IMR-90 (cell line): ENCODE results near the gene SLC6A17. TPM values are rescaled to one million over a fixed set of nuclear protein-coding genes. Genes with fewer than 3 reads are reported as not detected.

Source experiments
- ATAC-seq: fragments of 200-7000 bp; cut with Tn5 transposase; 2 replicates; pipeline ENCODE4 v1.9.1; 2020; ENCODE audit warnings: low read depth, mild to moderate bottlenecking, moderate library complexity
- BruUV-seq: library from RNA; stranded (reverse); fragments of 400-500 nt; replicated peaks from 2 replicates; lab custom pipeline; 2021; lab: Mats Ljungman, UMichigan
- CTCF ChIA-PET: fragments of 300-600 bp; formaldehyde crosslinking; extraction: SDS; loops from one replicate; lab custom pipeline; 2021; ENCODE audit warnings: antibody characterized with exemption; lab: Yijun Ruan, JAX
- POLR2A ChIA-PET: fragments of 300-600 bp; sonication (Branson Sonifier 250); formaldehyde crosslinking; loops from one replicate; lab custom pipeline; 2022; ENCODE audit warnings: antibody characterized with exemption; ENCODE audit not compliant: unreplicated experiment; lab: Charles Lee
- DNase-seq: peaks from one replicate; pipeline ENCODE4 v3.0.0; 2013
- H2AFZ ChIP-seq: replicated peaks from 2 replicates; pipeline ENCODE3; 2013; ENCODE audit warnings: low read length, mild to moderate bottlenecking; ENCODE audit not compliant: poor library complexity
- H2AK5ac ChIP-seq: 2 replicates; pipeline ENCODE4 v1.6.1; 2013; ENCODE audit warnings: low read depth, low read length, inconsistent platforms
- H2AK9ac ChIP-seq: replicated peaks from 2 replicates; pipeline ENCODE3; 2013; ENCODE audit warnings: mild to moderate bottlenecking, low read depth, low read length, moderate library complexity; ENCODE audit not compliant: poor library complexity
- H2BK120ac ChIP-seq: 2 replicates; pipeline ENCODE4 v1.6.1; 2013; ENCODE audit warnings: low read depth, low read length, inconsistent platforms
- H2BK15ac ChIP-seq: 3 replicates; pipeline ENCODE4 v1.6.1; 2013; ENCODE audit warnings: low read depth, low read length, inconsistent platforms
- H2BK20ac ChIP-seq: 2 replicates; pipeline ENCODE4 v1.6.1; 2013; ENCODE audit warnings: low read depth, mild to moderate bottlenecking, inconsistent platforms, low read length, moderate library complexity
- H2BK5ac ChIP-seq: 2 replicates; pipeline ENCODE4 v1.6.1; 2013; ENCODE audit warnings: mild to moderate bottlenecking, low read depth, low read length, inconsistent platforms; ENCODE audit not compliant: poor library complexity, severe bottlenecking
- H3K14ac ChIP-seq: replicated peaks from 2 replicates; pipeline ENCODE4 v1.6.1; 2013; ENCODE audit warnings: low read depth, low read length, inconsistent platforms
- H3K18ac ChIP-seq: 2 replicates; pipeline ENCODE4 v1.6.1; 2013; ENCODE audit warnings: low read depth, low read length, control low read depth
- H3K23ac ChIP-seq: 2 replicates; pipeline ENCODE4 v1.6.1; 2013; ENCODE audit warnings: low read depth, low read length, inconsistent platforms
- H3K27ac ChIP-seq: 2 replicates; pipeline ENCODE4 v1.5.1; 2013; ENCODE audit warnings: mild to moderate bottlenecking, control low read depth, low read length; ENCODE audit not compliant: insufficient read depth
- H3K27me3 ChIP-seq: 2 replicates; pipeline ENCODE4 v1.6.1; 2013; ENCODE audit warnings: low read length; ENCODE audit not compliant: control insufficient read depth, insufficient read depth
- H3K36me3 ChIP-seq: 2 replicates; pipeline ENCODE4 v1.6.1; 2013; ENCODE audit warnings: low read length, mixed read lengths; ENCODE audit not compliant: control insufficient read depth, insufficient read depth
- H3K4ac ChIP-seq: 2 replicates; pipeline ENCODE4 v1.6.1; 2013; ENCODE audit warnings: low read depth, low read length, inconsistent platforms
- H3K4me1 ChIP-seq: 2 replicates; pipeline ENCODE4 v1.6.1; 2013; ENCODE audit warnings: low read length, mixed read lengths; ENCODE audit not compliant: control insufficient read depth, insufficient read depth
- H3K4me2 ChIP-seq: 2 replicates; pipeline ENCODE4 v1.6.1; 2013; ENCODE audit warnings: low read depth, mild to moderate bottlenecking, control low read depth, low read length, moderate library complexity
- H3K4me3 ChIP-seq: 2 replicates; pipeline ENCODE4 v1.5.1; 2013; ENCODE audit warnings: low read depth, mild to moderate bottlenecking, control low read depth, low read length, moderate library complexity; ENCODE audit not compliant: insufficient read depth
- H3K56ac ChIP-seq: 2 replicates; pipeline ENCODE4 v1.6.1; 2013; ENCODE audit warnings: low read length, inconsistent platforms; ENCODE audit not compliant: insufficient read depth; ENCODE audit errors: extremely low read depth
- H3K79me1 ChIP-seq, 2 experiments: 2 replicates each; pipeline ENCODE4 v1.6.1; 2013; ENCODE audit warnings: low read length in 2 of 2, inconsistent platforms in 1 of 2, low read depth in 1 of 2
- H3K9ac ChIP-seq: 2 replicates; pipeline ENCODE4 v1.6.1; 2013; ENCODE audit warnings: low read depth, low read length, control low read depth
- H3K9me1 ChIP-seq: 2 replicates; pipeline ENCODE4 v1.6.1; 2013; ENCODE audit warnings: low read length, inconsistent platforms; ENCODE audit not compliant: insufficient read depth
- H3K9me3 ChIP-seq: 2 replicates; pipeline ENCODE4 v1.6.1; 2013; ENCODE audit warnings: low read length; ENCODE audit not compliant: control insufficient read depth, insufficient read depth
- H4K20me1 ChIP-seq: 2 replicates; pipeline ENCODE4 v1.6.1; 2013; ENCODE audit warnings: low read length, inconsistent platforms; ENCODE audit not compliant: insufficient read depth
- H4K5ac ChIP-seq: 2 replicates; pipeline ENCODE4 v1.6.1; 2013; ENCODE audit warnings: mild to moderate bottlenecking, low read depth, low read length, control low read depth
- H4K8ac ChIP-seq, 2 experiments: 2 replicates each; pipeline ENCODE4 v1.6.1; 2013; ENCODE audit warnings: low read depth in 2 of 2, low read length in 2 of 2, control low read depth in 1 of 2, inconsistent platforms in 1 of 2
- H4K91ac ChIP-seq: 2 replicates; pipeline ENCODE4 v1.6.1; 2013; ENCODE audit warnings: low read depth, low read length, inconsistent platforms; ENCODE audit not compliant: insufficient read depth
- BHLHE40 ChIP-seq: fragments of 150-350 bp; IDR thresholded peaks from 2 replicates; pipeline ENCODE4 v1.6.1; 2016; ENCODE audit warnings: mild to moderate bottlenecking, low read depth, low read length
- CEBPB ChIP-seq: IDR thresholded peaks from 2 replicates; pipeline ENCODE4 v1.6.1; 2012; ENCODE audit warnings: low read depth, low read length, improper control_type of control experiment
- CHD1 ChIP-seq: IDR thresholded peaks from 2 replicates; pipeline ENCODE4 v1.6.1; 2012; ENCODE audit warnings: low read depth, low read length, improper control_type of control experiment
- FOS ChIP-seq: fragments of 150-350 bp; IDR thresholded peaks from 2 replicates; pipeline ENCODE4 v1.6.1; 2016; ENCODE audit warnings: low read depth, low read length
- MAFK ChIP-seq: IDR thresholded peaks from 2 replicates; pipeline ENCODE4 v1.6.1; 2012; ENCODE audit warnings: low read depth, low read length, improper control_type of control experiment
- MAZ ChIP-seq: IDR thresholded peaks from 2 replicates; pipeline ENCODE4 v1.6.1; 2012; ENCODE audit warnings: low read depth, mild to moderate bottlenecking, low read length, improper control_type of control experiment, moderate library complexity, borderline replicate concordance
- MXI1 ChIP-seq: IDR thresholded peaks from 2 replicates; pipeline ENCODE4 v1.6.1; 2012; ENCODE audit warnings: low read depth, mild to moderate bottlenecking, low read length, moderate library complexity, borderline replicate concordance
- NFE2L2 ChIP-seq: fragments of 150-350 bp; IDR thresholded peaks from 2 replicates; pipeline ENCODE4 v1.6.1; 2016; ENCODE audit warnings: low read depth, mild to moderate bottlenecking, low read length
- POLR2A ChIP-seq: IDR thresholded peaks from 2 replicates; pipeline ENCODE4 v1.6.1; 2012; ENCODE audit warnings: mild to moderate bottlenecking, low read depth, low read length
- RAD21 ChIP-seq: IDR thresholded peaks from 2 replicates; pipeline ENCODE4 v1.6.1; 2012; ENCODE audit warnings: low read length, improper control_type of control experiment
- RCOR1 ChIP-seq: IDR thresholded peaks from 2 replicates; pipeline ENCODE4 v1.6.1; 2012; ENCODE audit warnings: mild to moderate bottlenecking, low read length, improper control_type of control experiment; ENCODE audit not compliant: insufficient replicate concordance
- RFX5 ChIP-seq: IDR thresholded peaks from 2 replicates; pipeline ENCODE4 v1.8.0; 2012; ENCODE audit warnings: low read depth, mild to moderate bottlenecking, low read length, moderate library complexity
- SMC3 ChIP-seq: fragments of 150-350 bp; IDR thresholded peaks from 2 replicates; pipeline ENCODE4 v1.6.1; 2016; ENCODE audit warnings: low read depth, mild to moderate bottlenecking, antibody characterized with exemption, low read length, moderate library complexity
- WGBS, 2 experiments: methylation state at CpG; one replicate each; pipeline versions ENCODE4 v1.1.5 to v1.1.7; 2013; ENCODE audit warnings: missing lambda C conversion rate in 2 of 2; ENCODE audit not compliant: insufficient read length in 1 of 2; ENCODE audit errors: extremely low coverage in 2 of 2; 5-methylcytosine and 5-hydroxymethylcytosine counted together
- dilution Hi-C: fragments of 300-500 bp; cut with HindIII; formaldehyde crosslinking; loops from one replicate; pipeline ENCODE4 v1.14.3; 2018; ENCODE audit warnings: low sequenced_read_pairs; ENCODE audit not compliant: unreplicated experiment
- in situ Hi-C: fragments of 300-500 bp; cut with MboI; formaldehyde crosslinking; loops from 3 replicates; pipeline ENCODE4 v1.14.3; 2019; ENCODE audit warnings: low sequenced_read_pairs, inconsistent platforms, mixed read lengths
- intact Hi-C: fragments of 100-400 bp; cut with micrococcal nuclease; formaldehyde crosslinking; loops from 2 replicates; pipeline ENCODE4 v1.10.0; 2022
- polyA plus RNA-seq, 3 experiments: library from polyadenylated mRNA; depleted of rRNA; stranded (reverse); fragments of >200 nt; gene quantifications; 2 replicates each; pipeline ENCODE4 v1.2.3, GENCODE V29; 2012; ENCODE audit warnings: low replicate concordance in 1 of 3
- total RNA-seq: library from RNA; depleted of rRNA; stranded (reverse); fragments of >200 nt; gene quantifications from 2 replicates; pipeline ENCODE4 v1.2.3, GENCODE V29; 2012
- TF ChIP-seq, protein P1 (sequence below): fragments of 150-350 bp; IDR thresholded peaks from 2 replicates; pipeline ENCODE4 v1.6.1; 2017; ENCODE audit warnings: mild to moderate bottlenecking, antibody characterized with exemption, low read length, low read depth
- TF ChIP-seq, protein P2 (sequence below): conservative IDR thresholded peaks from 2 replicates; pipeline ENCODE4 v1.5.1; 2012; ENCODE audit warnings: mild to moderate bottlenecking, low read depth, low read length, improper control_type of control experiment
- TF ChIP-seq, protein P3 (sequence below): fragments of 150-350 bp; IDR thresholded peaks from 2 replicates; pipeline ENCODE4 v1.6.1; 2016; ENCODE audit warnings: low read depth, mild to moderate bottlenecking, low read length, moderate library complexity, borderline replicate concordance

SLC6A17 gene
- total and polyA plus RNA-seq, 2 of the 4 experiments (the other 2 are of a cell fraction), result 0.54 to 0.82 TPM

GRCh38 chr1:110229348-110230001, 79.2 kb downstream of the SLC6A17 start:
- TF ChIP-seq MAFK, result no peak
- TF ChIP-seq MXI1, result no peak
- TF ChIP-seq RAD21, result no peak
- TF ChIP-seq, protein P1, sequence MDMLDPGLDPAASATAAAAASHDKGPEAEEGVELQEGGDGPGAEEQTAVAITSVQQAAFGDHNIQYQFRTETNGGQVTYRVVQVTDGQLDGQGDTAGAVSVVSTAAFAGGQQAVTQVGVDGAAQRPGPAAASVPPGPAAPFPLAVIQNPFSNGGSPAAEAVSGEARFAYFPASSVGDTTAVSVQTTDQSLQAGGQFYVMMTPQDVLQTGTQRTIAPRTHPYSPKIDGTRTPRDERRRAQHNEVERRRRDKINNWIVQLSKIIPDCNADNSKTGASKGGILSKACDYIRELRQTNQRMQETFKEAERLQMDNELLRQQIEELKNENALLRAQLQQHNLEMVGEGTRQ, result no peak
- no peak for TF ChIP-seq FOS
- no peak for TF ChIP-seq RFX5
- no peak for TF ChIP-seq CEBPB
- TF ChIP-seq POLR2A, result no peak
- TF ChIP-seq CHD1, result no peak
- TF ChIP-seq, protein P2, sequence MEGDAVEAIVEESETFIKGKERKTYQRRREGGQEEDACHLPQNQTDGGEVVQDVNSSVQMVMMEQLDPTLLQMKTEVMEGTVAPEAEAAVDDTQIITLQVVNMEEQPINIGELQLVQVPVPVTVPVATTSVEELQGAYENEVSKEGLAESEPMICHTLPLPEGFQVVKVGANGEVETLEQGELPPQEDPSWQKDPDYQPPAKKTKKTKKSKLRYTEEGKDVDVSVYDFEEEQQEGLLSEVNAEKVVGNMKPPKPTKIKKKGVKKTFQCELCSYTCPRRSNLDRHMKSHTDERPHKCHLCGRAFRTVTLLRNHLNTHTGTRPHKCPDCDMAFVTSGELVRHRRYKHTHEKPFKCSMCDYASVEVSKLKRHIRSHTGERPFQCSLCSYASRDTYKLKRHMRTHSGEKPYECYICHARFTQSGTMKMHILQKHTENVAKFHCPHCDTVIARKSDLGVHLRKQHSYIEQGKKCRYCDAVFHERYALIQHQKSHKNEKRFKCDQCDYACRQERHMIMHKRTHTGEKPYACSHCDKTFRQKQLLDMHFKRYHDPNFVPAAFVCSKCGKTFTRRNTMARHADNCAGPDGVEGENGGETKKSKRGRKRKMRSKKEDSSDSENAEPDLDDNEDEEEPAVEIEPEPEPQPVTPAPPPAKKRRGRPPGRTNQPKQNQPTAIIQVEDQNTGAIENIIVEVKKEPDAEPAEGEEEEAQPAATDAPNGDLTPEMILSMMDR, result no peak
- no peak for TF ChIP-seq MAZ
- TF ChIP-seq BHLHE40, result no peak
- no peak for TF ChIP-seq RCOR1
- TF ChIP-seq NFE2L2, result no peak
- no peak for TF ChIP-seq SMC3
- TF ChIP-seq, protein P3, sequence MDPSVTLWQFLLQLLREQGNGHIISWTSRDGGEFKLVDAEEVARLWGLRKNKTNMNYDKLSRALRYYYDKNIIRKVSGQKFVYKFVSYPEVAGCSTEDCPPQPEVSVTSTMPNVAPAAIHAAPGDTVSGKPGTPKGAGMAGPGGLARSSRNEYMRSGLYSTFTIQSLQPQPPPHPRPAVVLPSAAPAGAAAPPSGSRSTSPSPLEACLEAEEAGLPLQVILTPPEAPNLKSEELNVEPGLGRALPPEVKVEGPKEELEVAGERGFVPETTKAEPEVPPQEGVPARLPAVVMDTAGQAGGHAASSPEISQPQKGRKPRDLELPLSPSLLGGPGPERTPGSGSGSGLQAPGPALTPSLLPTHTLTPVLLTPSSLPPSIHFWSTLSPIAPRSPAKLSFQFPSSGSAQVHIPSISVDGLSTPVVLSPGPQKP, result no peak
- H4K91ac ChIP-seq, result no peak overlapping the region
- no peak overlapping the region for H2BK15ac ChIP-seq
- H3K14ac ChIP-seq, result no peak overlapping the region
- 52% methylated on average over 6 of the region's 21 CpGs; no CpG with 5 or more reads in 1 of the 2 experiments for WGBS, 2 experiments
- H2AFZ ChIP-seq, result no peak overlapping the region
- no peak overlapping the region for H2BK120ac ChIP-seq
- H4K5ac ChIP-seq, result no peak overlapping the region
- H4K20me1 ChIP-seq, result no peaks in the 10 kb centered on the region
- ATAC-seq (no peak), DNase-seq (no peak)
- no peak overlapping the region for H3K4ac ChIP-seq
- no peak overlapping the region for H2BK20ac ChIP-seq
- H2AK9ac ChIP-seq, result no peak overlapping the region
- H4K8ac ChIP-seq, result no peak overlapping the region
- no peak overlapping the region for H3K27ac ChIP-seq
- H2AK5ac ChIP-seq, result no peak overlapping the region
- H3K9ac ChIP-seq, result no peak overlapping the region
- no peaks in the 10 kb centered on the region for H3K4me1 ChIP-seq
- no peaks in the 10 kb centered on the region for H3K79me1 ChIP-seq
- H3K9me1 ChIP-seq, result no peaks in the 10 kb centered on the region
- in situ Hi-C loops, result no loop called here
- H3K36me3 ChIP-seq, result no peaks in the 10 kb centered on the region
- no peak overlapping the region for H3K4me3 ChIP-seq
- H3K18ac ChIP-seq, result no peak overlapping the region
- no peak overlapping the region for H3K23ac ChIP-seq
- no peak overlapping the region for H2BK5ac ChIP-seq
- dilution Hi-C loops, result no loop called here
- H3K56ac ChIP-seq, result no peak overlapping the region
- no TSS peak for BruUV-seq
- H3K4me2 ChIP-seq, result no peak overlapping the region
- CTCF ChIA-PET, result no interaction called here
- no peaks in the 10 kb centered on the region for H3K9me3 ChIP-seq
- intact Hi-C loops, result no loop called here
- POLR2A ChIA-PET, result no interaction called here
- no peaks in the 10 kb centered on the region; the same call in 1 of the 2 replicates for H3K27me3 ChIP-seq
